IPS-18a (cell line): ENCODE measurements around the gene KIF3A.

Experiments used
- H3K27ac ChIP-seq: one replicate; pipeline ENCODE4 v1.5.1; 2013; ENCODE audit warnings: low read length
- H3K27me3 ChIP-seq: one replicate; pipeline ENCODE4 v1.6.1; 2013; ENCODE audit warnings: mild to moderate bottlenecking, low read length; ENCODE audit not compliant: control insufficient read depth, insufficient read depth
- H3K36me3 ChIP-seq: one replicate; pipeline ENCODE4 v1.6.1; 2013; ENCODE audit warnings: low read depth, low read length; ENCODE audit not compliant: control insufficient read depth
- H3K4me1 ChIP-seq: one replicate; pipeline ENCODE4 v1.6.1; 2013; ENCODE audit warnings: low read depth, low read length; ENCODE audit not compliant: control insufficient read depth
- H3K4me3 ChIP-seq: one replicate; pipeline ENCODE4 v1.5.1; 2013; ENCODE audit warnings: low read length
- H3K9ac ChIP-seq: one replicate; pipeline ENCODE4 v1.6.1; 2013; ENCODE audit warnings: mild to moderate bottlenecking, low read length, moderate library complexity
- H3K9me3 ChIP-seq: one replicate; pipeline ENCODE4 v1.6.1; 2013; ENCODE audit warnings: low read depth, low read length; ENCODE audit not compliant: control insufficient read depth

KIF3A gene

DNA sequence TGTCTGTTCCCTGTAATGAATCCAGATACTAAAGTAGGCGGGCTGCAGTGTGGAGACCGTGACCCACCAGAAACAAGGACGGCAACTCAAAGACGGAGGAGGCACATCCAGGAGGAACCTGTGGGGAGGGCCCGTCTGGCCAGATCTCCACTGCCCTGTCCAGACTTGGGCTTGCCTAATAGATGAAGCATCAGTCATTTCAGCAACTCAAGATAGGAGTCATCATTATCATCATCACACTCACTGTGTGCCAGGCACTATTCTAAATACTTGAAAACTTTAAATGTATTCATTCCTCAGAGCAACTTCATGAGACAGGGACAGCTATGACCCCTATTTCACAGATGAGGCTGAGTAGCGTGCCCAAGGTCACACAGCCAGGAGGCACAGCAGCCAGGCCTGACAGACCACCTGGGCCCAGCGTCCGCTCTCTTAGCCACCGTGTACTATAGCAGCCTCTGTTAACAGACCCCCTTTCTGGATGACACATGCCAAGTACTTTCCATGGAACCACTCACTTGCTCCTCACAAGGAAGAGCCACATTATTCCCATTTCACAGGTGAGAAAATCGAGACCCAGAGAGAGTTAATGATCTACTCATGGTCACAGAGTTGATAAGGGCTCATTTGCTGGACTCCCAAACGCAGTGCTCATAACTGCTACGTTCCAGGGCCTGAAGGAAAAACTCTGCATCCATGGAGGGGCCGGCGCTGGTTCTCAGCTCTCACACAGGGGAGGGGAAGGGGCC is 68.5 kb downstream of the KIF3A start:
- Histone ChIP-seq H3K27ac (no peak overlapping the region), H3K36me3 (no peaks in the 10 kb centered on the region), H3K27me3 (no peaks in the 10 kb centered on the region), H3K4me3 (no peak overlapping the region), H3K9me3 (no peaks in the 10 kb centered on the region), H3K4me1 (no peaks in the 10 kb centered on the region), H3K9ac (no peak overlapping the region)

DNA sequence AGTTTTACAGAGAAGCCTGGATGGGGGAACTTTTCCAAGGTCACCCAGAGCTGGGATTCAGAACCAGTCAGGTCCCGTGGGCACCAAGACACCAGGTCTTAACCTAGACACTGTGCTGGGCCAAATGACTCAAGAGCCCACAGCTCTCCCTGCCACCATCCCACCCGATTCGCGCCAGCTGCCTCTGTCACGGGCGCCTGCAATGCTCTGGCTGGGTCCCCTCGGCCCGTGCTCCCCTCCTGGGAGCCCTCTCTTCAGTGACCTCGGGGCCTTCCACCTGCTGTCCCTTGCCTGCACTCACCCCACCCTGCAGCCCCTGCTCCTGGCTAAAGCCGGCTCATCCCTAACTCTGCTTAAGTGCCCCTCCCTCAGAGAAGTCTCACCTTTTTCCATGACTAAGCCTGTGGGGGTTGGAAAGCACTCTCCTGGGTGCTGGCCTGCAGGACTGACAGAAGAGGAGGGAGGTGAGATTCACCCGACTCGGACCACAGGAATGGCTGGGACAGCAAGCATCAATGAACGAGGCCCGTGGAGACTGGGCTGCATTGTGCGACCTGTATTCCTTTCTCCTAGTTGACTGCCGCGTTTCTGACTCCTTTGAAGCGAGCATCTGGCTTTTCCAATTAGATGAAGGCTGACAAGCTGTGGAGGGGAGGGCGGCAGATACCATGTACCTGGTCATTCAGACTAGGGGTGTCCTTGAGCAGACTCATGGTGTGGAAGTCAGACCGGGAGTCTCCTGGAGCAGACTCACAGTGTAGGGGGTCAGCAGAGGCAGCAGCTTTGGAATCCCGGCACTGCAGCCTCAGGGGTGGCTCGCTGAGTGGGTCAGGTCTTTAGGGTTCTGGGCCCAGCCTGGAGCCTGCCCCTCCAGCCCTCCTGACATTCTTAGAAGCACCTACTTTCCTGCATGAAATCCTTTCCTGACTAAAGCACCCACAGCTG is 69.3 kb downstream of the KIF3A start:
- no peaks in the 10 kb centered on the region for H3K36me3 ChIP-seq
- no peak overlapping the region for H3K9ac ChIP-seq
- no peaks in the 10 kb centered on the region for H3K27me3 ChIP-seq
- no peak overlapping the region for H3K4me3 ChIP-seq
- H3K27ac ChIP-seq: no peak overlapping the region
- H3K4me1 ChIP-seq: no peaks in the 10 kb centered on the region
- no peaks in the 10 kb centered on the region for H3K9me3 ChIP-seq

DNA sequence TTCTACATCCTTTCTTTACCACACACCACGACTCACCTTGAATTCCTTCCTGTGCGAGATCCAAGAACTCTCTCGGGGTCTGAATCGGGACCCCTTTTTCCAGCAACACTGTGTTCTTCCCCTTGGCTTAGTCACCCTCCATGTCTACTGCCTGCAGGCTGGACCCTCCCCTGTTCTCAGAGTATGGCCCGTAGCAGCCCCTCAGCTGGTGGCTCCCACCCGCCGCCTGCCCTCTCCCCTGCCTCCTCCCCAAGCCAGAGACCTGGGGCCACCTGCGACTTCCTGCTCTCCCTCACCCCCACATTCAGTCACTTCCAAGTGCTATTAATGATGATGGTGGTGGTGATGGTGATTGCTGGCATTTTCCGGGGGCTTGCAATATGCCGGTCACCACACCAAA is 70.0 kb downstream of the KIF3A start:
- H3K27ac ChIP-seq: no peak overlapping the region
- no peaks in the 10 kb centered on the region for H3K4me1 ChIP-seq
- no peaks in the 10 kb centered on the region for H3K27me3 ChIP-seq
- no peak overlapping the region for H3K9ac ChIP-seq
- H3K9me3 ChIP-seq: no peaks in the 10 kb centered on the region
- H3K36me3 ChIP-seq: no peaks in the 10 kb centered on the region
- no peak overlapping the region for H3K4me3 ChIP-seq

DNA sequence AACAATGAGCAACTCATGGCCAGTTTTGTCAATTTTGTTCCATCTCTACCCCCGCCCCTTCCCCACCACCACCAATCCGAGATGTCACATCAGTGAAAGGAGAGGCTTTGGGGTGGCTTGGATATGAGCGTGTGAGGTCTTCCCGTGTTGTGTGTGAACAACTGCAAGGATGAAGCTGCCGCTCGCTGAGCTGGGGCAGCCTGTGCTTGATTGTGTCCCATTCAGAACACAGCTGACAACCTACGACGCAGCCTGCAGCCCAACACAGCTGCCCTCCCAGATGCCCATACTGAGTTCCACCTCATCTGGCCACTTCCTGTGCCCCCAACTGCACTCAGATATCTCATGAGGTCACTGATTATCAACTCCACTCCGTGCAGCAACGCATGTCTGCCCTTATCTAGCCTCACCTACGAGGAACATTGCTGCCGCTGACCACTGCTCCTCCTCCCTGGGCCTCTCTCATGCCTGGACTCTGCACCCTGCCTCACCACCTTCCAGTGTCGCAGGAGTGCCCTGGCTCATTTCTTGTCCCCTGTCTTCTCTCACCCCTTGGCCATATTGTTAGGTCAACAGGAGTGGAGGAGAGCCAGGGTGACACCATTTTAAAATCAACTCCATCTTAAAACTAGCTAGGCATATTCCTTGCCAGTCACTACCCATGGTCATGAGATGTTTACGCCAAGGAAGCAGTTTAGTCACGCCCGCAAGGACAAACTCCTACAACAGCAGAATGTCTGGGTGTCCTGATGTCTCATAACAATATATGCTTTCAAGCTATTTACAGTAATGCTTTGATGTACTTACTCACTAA is 70.8 kb downstream of the KIF3A start:
- Histone ChIP-seq H3K4me3 (no peak overlapping the region), H3K9me3 (no peaks in the 10 kb centered on the region), H3K36me3 (no peaks in the 10 kb centered on the region), H3K4me1 (no peaks in the 10 kb centered on the region), H3K27me3 (no peaks in the 10 kb centered on the region), H3K27ac (no peak overlapping the region), H3K9ac (no peak overlapping the region)

DNA sequence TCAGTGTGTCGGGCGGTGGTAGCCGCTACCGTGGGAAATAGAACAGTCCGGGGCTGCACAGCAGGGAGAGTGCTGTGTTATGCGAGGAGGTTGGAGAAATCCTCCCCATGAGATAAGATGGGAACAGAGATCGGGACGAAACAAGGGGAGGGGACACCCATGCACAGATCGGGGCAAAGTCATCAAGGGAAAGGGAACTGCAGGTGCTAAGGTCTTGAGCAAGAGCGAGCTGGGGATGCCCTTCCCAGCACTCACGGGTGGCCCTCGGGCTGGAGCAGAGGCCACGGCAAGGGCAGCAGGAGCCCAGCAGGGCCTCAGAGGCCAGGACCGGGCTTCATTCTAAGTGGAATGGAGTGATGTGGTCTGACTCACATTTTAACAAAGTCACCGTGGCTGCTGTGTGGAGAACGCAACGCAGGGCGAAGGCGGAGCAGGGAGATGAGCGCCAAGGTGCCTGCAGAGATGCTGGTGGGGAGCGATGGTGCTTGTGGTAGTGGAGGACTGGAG is 71.7 kb downstream of the KIF3A start:
- H3K9ac ChIP-seq: no peak overlapping the region
- H3K27me3 ChIP-seq: no peaks in the 10 kb centered on the region
- no peaks in the 10 kb centered on the region for H3K4me1 ChIP-seq

DNA sequence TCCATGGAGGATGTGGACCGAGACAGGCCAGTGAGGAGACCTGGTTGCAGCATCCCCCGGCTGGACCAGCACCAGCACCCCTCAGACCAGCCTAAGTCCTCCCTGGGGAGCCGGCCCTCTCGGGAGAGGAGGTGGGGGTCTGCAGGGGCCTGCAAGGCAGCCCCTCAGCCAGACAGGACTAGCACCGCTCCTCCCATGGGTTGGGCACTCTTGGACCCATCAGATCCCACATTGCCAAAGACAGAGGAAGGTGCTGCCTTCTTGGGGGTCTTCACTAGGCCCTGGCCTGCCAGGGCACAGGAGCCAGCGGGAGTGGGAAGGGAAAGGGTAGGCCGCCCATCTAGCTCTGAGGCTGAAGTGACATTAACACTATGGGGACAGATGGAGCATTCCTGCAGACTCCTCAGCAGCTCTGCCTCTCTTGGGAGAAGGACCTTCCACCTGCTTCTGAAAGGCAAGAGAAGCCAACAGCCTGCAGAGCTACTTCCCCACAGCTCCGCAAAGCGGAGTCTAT is 72.6 kb downstream of the KIF3A start:
- no peaks in the 10 kb centered on the region for H3K4me1 ChIP-seq
- no peaks in the 10 kb centered on the region for H3K27me3 ChIP-seq
- no peak overlapping the region for H3K4me3 ChIP-seq
- no peak overlapping the region for H3K9ac ChIP-seq
- no peak overlapping the region for H3K27ac ChIP-seq
- no peaks in the 10 kb centered on the region for H3K36me3 ChIP-seq
- no peaks in the 10 kb centered on the region for H3K9me3 ChIP-seq

More for the DNA sequence above, 71.7 kb downstream of the KIF3A start:
- H3K27ac ChIP-seq: no peak overlapping the region
- H3K4me3 ChIP-seq: no peak overlapping the region
- H3K36me3 ChIP-seq: no peaks in the 10 kb centered on the region
- H3K9me3 ChIP-seq: no peaks in the 10 kb centered on the region

DNA sequence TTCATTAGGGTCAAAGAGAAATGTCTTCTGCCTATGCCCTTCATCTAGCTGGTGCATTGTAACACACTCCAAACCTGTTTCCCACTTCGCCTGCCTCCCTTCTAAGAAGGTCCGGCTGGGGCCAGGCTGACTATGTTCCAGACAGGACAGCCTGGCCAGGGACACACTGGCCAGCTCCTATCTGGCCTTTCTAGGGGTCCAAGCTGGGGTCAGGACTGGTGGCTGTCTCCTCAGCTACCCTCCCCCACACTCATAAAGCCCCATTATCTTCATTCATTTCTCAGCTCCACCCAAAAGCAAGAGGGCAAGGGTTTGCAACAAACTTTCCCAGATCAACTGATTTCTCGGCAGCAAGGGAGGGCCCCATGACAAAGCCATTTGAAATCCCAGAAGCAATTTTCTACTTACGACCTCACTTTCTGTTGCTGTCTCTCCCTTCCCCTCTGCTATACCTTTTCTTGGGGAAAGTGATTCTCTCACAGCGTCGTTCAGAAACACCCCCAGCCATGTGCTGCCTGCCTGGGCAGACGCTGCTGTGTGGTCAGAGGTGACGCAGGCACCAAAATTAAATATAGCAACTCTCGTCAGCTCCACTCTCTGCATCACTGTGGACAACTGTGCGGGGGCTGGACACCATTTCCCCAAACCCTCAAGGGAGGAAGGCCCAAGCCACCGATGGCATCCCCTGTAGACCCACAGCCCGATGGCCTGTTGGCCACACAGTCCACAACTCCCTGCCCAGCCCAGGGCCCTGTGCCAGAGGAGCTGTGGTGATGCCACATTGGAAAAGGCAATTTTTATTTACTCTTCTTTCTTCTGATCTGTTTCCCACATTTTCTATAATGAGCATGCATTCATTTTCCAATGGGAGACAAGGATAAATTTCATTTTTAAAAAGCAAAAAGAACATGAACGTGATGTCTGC is 73.3 kb downstream of the KIF3A start:
- Histone ChIP-seq H3K9me3 (no peaks in the 10 kb centered on the region), H3K27me3 (no peaks in the 10 kb centered on the region), H3K36me3 (no peaks in the 10 kb centered on the region), H3K27ac (no peak overlapping the region), H3K9ac (no peak overlapping the region), H3K4me3 (no peak overlapping the region), H3K4me1 (no peaks in the 10 kb centered on the region)

GRCh38 chr5:132662925-132663770 is 74.2 kb downstream of the KIF3A start:
- Histone ChIP-seq H3K9me3 (no peaks in the 10 kb centered on the region), H3K27me3 (no peaks in the 10 kb centered on the region), H3K36me3 (no peaks in the 10 kb centered on the region), H3K4me1 (no peaks in the 10 kb centered on the region), H3K27ac (no peak overlapping the region), H3K9ac (no peak overlapping the region), H3K4me3 (no peak overlapping the region)

- H3K9ac ChIP-seq: no peak overlapping the region
- H3K4me3 ChIP-seq: no peak overlapping the region
- H3K27me3 ChIP-seq: peaks cover 7% of the 10 kb centered on the region
- no peak overlapping the region for H3K27ac ChIP-seq
- H3K9me3 ChIP-seq: no peaks in the 10 kb centered on the region
- H3K4me1 ChIP-seq: no peaks in the 10 kb centered on the region
- H3K36me3 ChIP-seq: no peaks in the 10 kb centered on the region
These were observed 75.3 kb downstream of the KIF3A start for GRCh38 chr5:132662004-132662401.
